ENCODE data around the gene ARFGEF3. TPM values are rescaled to one million over a fixed set of nuclear protein-coding genes. Genes with fewer than 3 reads are reported as not detected.

ARFGEF3 gene
- total RNA-seq, 1 experiment from 2014 or later, result 20.1 TPM

GRCh38 chr6:138159246-138159645 lies 2.5 kb upstream of the ARFGEF3 start (continued):
- TF ChIP-seq E2F5 (CRISPR knock-in tag; IDR thresholded peaks at IDR 0.05) (no peak), E2F1 (CRISPR knock-in tag; IDR thresholded peaks at IDR 0.05) (no peak), GRHL2 (CRISPR knock-in tag; IDR thresholded peaks at IDR 0.05; ENCODE audit: insufficient replicate concordance, severe bottlenecking) (no peak), CBFB (CRISPR knock-in tag; IDR thresholded peaks at IDR 0.05; ENCODE audit: low read depth) (no peak)

- Mint-ChIP-seq H3K27me3 (ENCODE audit: low read depth) (peaks cover 25% of the 10 kb centered on the region), H3K4me3 (peak overlapping the region; percentile 76), H3K27ac (no peak overlapping the region), H3K9me3 (no peaks in the 10 kb centered on the region), H3K4me1 (peaks cover 30% of the 10 kb centered on the region), H3K36me3 (no peaks in the 10 kb centered on the region)
- ATAC-seq (no peak), DNase-seq (ENCODE audit: low spot score) (no peak)
- ChIA-PET POLR2A (interaction anchor here (1.4 kb wide), 1 partner anchor 10 kb away, joined by 3 read pairs; no protein-coding TSS in a partner anchor), CTCF (interaction anchor here (0.6 kb wide), 1 partner anchor 358 kb away, joined by 3 read pairs; no protein-coding TSS in a partner anchor)
- TF ChIP-seq TEAD1 (CRISPR knock-in tag; IDR thresholded peaks at IDR 0.05), result no peak
These were observed 1.2 kb upstream of the ARFGEF3 start for GRCh38 chr6:138160329-138161087.

- ATAC-seq, result no peak
- TF ChIP-seq ELF4 (CRISPR knock-in tag; IDR thresholded peaks at IDR 0.05; ENCODE audit: low read depth) (no peak), PRRX2 (CRISPR knock-in tag; IDR thresholded peaks at IDR 0.05) (no peak), MAX (CRISPR knock-in tag; IDR thresholded peaks at IDR 0.05) (no peak), OVOL2 (CRISPR knock-in tag; IDR thresholded peaks at IDR 0.05; ENCODE audit: borderline replicate concordance) (no peak), CREM (CRISPR knock-in tag; IDR thresholded peaks at IDR 0.05) (no peak), CDX4 (CRISPR knock-in tag; IDR thresholded peaks at IDR 0.05; ENCODE audit: borderline replicate concordance) (no peak)
- CTCF ChIA-PET, result interaction anchor here (0.6 kb wide), 1 partner anchor 358 kb away, joined by 3 read pairs; no protein-coding TSS in a partner anchor
- peaks cover 25% of the 10 kb centered on the region for H3K27me3 Mint-ChIP-seq (ENCODE audit: low read depth)
- peak overlapping the region; percentile 76 for H3K4me3 Mint-ChIP-seq
- no peaks in the 10 kb centered on the region for H3K36me3 Mint-ChIP-seq
- no peaks in the 10 kb centered on the region for H3K9me3 Mint-ChIP-seq
- H3K4me1 Mint-ChIP-seq, result peaks cover 30% of the 10 kb centered on the region
- DNase-seq (ENCODE audit: low spot score), result no peak
- POLR2A ChIA-PET, result interaction anchor here (1.4 kb wide), 2 partner anchors 11 to 22 kb away, joined by 3 to 8 read pairs; no protein-coding TSS in a partner anchor
- no peak overlapping the region for H3K27ac Mint-ChIP-seq
These were observed 726 bp upstream of the ARFGEF3 start for GRCh38 chr6:138161088-138161337.

GRCh38 chr6:138162111-138162954 lies 594 bp downstream of the ARFGEF3 start:
- H3K36me3 Mint-ChIP-seq, result no peaks in the 10 kb centered on the region
- DNase-seq (ENCODE audit: low spot score), result peak; percentile 42
- H3K27me3 Mint-ChIP-seq (ENCODE audit: low read depth), result peaks cover 25% of the 10 kb centered on the region
- H3K4me1 Mint-ChIP-seq, result peaks cover 30% of the 10 kb centered on the region
- CTCF ChIA-PET, result interaction anchor here (0.6 to 3.4 kb wide), 3 partner anchors 48 to 248 kb away, joined by 3 to 14 read pairs (median 4); partner anchors contain the start of gene HEBP2
- peak; percentile 41 for ATAC-seq
- TF ChIP-seq IRF2 (CRISPR knock-in tag; IDR thresholded peaks at IDR 0.05; ENCODE audit: borderline replicate concordance, low read depth) (no peak), ZNF532 (CRISPR knock-in tag; IDR thresholded peaks at IDR 0.05; ENCODE audit: borderline replicate concordance) (no peak), KAT7 (CRISPR knock-in tag; IDR thresholded peaks at IDR 0.05; ENCODE audit: borderline replicate concordance) (peak; percentile 80; the same call in 1 of the 2 replicates), NR2C2 (CRISPR knock-in tag; IDR thresholded peaks at IDR 0.05) (no peak), ZBTB21 (CRISPR knock-in tag; IDR thresholded peaks at IDR 0.05; ENCODE audit: borderline replicate concordance) (no peak), USF1 (CRISPR knock-in tag; IDR thresholded peaks at IDR 0.05) (0 out of 2 replicates have a peak, but pooled peaks have one; percentile 18)
- H3K27ac Mint-ChIP-seq, result 0 out of 2 replicates have a peak overlapping the region, but pooled peaks have one; percentile 37
- H3K9me3 Mint-ChIP-seq, result no peaks in the 10 kb centered on the region
- peak overlapping the region; percentile 83 for H3K4me3 Mint-ChIP-seq
- POLR2A ChIA-PET, result interaction anchor here (0.7 to 1.4 kb wide), 3 partner anchors 12 to 242 kb away, joined by 3 to 8 read pairs (median 3); partner anchors contain the start of gene HEBP2
